DOHH2 (cell line): ENCODE measurements around the gene ADGRG2.

ENCODE experiments used
- H3F3A ChIP-seq: fragments of 200-600 bp; sonication (generic), shearing (Covaris generic); 2 replicates; pipeline ENCODE4 v1.6.0; 2016; ENCODE audit warnings: antibody characterized with exemption, mild to moderate bottlenecking; ENCODE audit not compliant: control insufficient read depth, insufficient read depth
- H3K27ac ChIP-seq: fragments of 200-600 bp; sonication (generic); 2 replicates; pipeline ENCODE4 v1.5.1; 2014; ENCODE audit warnings: low read depth, mild to moderate bottlenecking, low read length, moderate library complexity
- H3K27me3 ChIP-seq: fragments of 200-600 bp; sonication (generic); 2 replicates; pipeline ENCODE4 v1.6.1; 2014; ENCODE audit warnings: mild to moderate bottlenecking, low read length, mixed read lengths; ENCODE audit not compliant: control insufficient read depth
- H3K36me3 ChIP-seq: fragments of 200-600 bp; sonication (generic); 2 replicates; pipeline ENCODE4 v1.6.1; 2014; ENCODE audit warnings: mild to moderate bottlenecking, low read length, moderate library complexity, mixed read lengths; ENCODE audit not compliant: control insufficient read depth
- H3K4me1 ChIP-seq: fragments of 200-600 bp; sonication (generic); 2 replicates; pipeline ENCODE4 v1.6.1; 2014; ENCODE audit warnings: mild to moderate bottlenecking, low read length, mixed read lengths; ENCODE audit not compliant: control insufficient read depth
- H3K4me2 ChIP-seq: fragments of 200-600 bp; sonication (generic); 2 replicates; pipeline ENCODE4 v1.6.0; 2014; ENCODE audit warnings: mild to moderate bottlenecking, low read length, moderate library complexity
- H3K4me3 ChIP-seq: fragments of 200-600 bp; sonication (generic); 2 replicates; pipeline ENCODE4 v1.5.1; 2014; ENCODE audit warnings: mild to moderate bottlenecking, low read length, mixed read lengths
- H3K79me2 ChIP-seq: fragments of 200-600 bp; sonication (generic); 2 replicates; pipeline ENCODE4 v1.6.1; 2014; ENCODE audit warnings: mild to moderate bottlenecking, low read length, mixed read lengths; ENCODE audit not compliant: control insufficient read depth
- H3K9me2 ChIP-seq: fragments of 200-600 bp; sonication (generic); replicated peaks from 2 replicates; pipeline ENCODE4 v1.6.1; 2014; ENCODE audit warnings: mild to moderate bottlenecking, low read length, mixed read lengths; ENCODE audit not compliant: control insufficient read depth
- H3K9me3 ChIP-seq: fragments of 200-600 bp; sonication (generic); 2 replicates; pipeline ENCODE4 v1.6.1; 2014; ENCODE audit warnings: antibody characterized with exemption, low read length, mixed read lengths; ENCODE audit not compliant: control insufficient read depth, insufficient read depth
- H4K20me1 ChIP-seq: fragments of 200-600 bp; sonication (generic); 2 replicates; pipeline ENCODE4 v1.6.0; 2014; ENCODE audit warnings: low read depth, mild to moderate bottlenecking, antibody characterized with exemption, low read length, moderate library complexity; ENCODE audit not compliant: control insufficient read depth, insufficient read depth
- CTCF ChIP-seq: fragments of 200-600 bp; sonication (generic); IDR thresholded peaks from one replicate; pipeline ENCODE4 v1.5.1; 2014; ENCODE audit warnings: antibody characterized with exemption, mild to moderate bottlenecking, low read depth, low read length; ENCODE audit not compliant: poor library complexity, severe bottlenecking
- EZH2phosphoT487 ChIP-seq: fragments of 200-600 bp; sonication (generic); IDR thresholded peaks from 2 replicates; pipeline ENCODE4 v1.6.1; 2017; ENCODE audit warnings: borderline replicate concordance, mild to moderate bottlenecking, antibody characterized with exemption, low read length, moderate library complexity, mixed read lengths

ADGRG2 gene

GRCh38 chrX:19121898-19122640 lies at the start of gene ADGRG2:
Gene ADGRG2 (minus strand): TSS chrX:19122468. CDS start chrX:19068834, 53,634 bp downstream.
- TF ChIP-seq CTCF, result no peak
- no peak for TF ChIP-seq EZH2phosphoT487
- Histone ChIP-seq H3K4me2 (no peak within 1 kb of the TSS), H4K20me1 (no peaks in the 10 kb centered on the region), H3K27me3 (no peaks in the 10 kb centered on the region), H3K36me3 (no peaks in the 10 kb centered on the region), H3K27ac (no peak within 1 kb of the TSS), H3K4me1 (no peaks in the 10 kb centered on the region), H3K9me2 (no peaks in the 10 kb centered on the region), H3K4me3 (no peak within 1 kb of the TSS), H3K9me3 (no peaks in the 10 kb centered on the region), H3K79me2 (no peaks in the 10 kb centered on the region), H3F3A (no peaks in the 10 kb centered on the region)

- no peak overlapping the region for H3K4me2 ChIP-seq
- no peaks in the 10 kb centered on the region for H3K4me1 ChIP-seq
- no peaks in the 10 kb centered on the region for H3K79me2 ChIP-seq
- no peaks in the 10 kb centered on the region for H3K27me3 ChIP-seq
- no peaks in the 10 kb centered on the region for H3F3A ChIP-seq
- H4K20me1 ChIP-seq, result no peaks in the 10 kb centered on the region
- no peaks in the 10 kb centered on the region for H3K9me2 ChIP-seq
- no peaks in the 10 kb centered on the region for H3K36me3 ChIP-seq
- H3K27ac ChIP-seq, result no peak overlapping the region
- TF ChIP-seq CTCF (no peak), EZH2phosphoT487 (no peak)
- no peak overlapping the region for H3K4me3 ChIP-seq
- H3K9me3 ChIP-seq, result no peaks in the 10 kb centered on the region
Observed at GRCh38 chrX:19168609-19169008, 46.3 kb upstream of the ADGRG2 start.

GRCh38 chrX:19162851-19163250 lies 40.6 kb upstream of the ADGRG2 start:
- no peaks in the 10 kb centered on the region for H3K36me3 ChIP-seq
- H3K27me3 ChIP-seq, result no peaks in the 10 kb centered on the region
- H3K4me2 ChIP-seq, result no peak overlapping the region
- no peaks in the 10 kb centered on the region for H3K9me2 ChIP-seq
- no peaks in the 10 kb centered on the region for H3K9me3 ChIP-seq
- no peaks in the 10 kb centered on the region for H3K79me2 ChIP-seq
- no peak overlapping the region for H3K4me3 ChIP-seq
- no peaks in the 10 kb centered on the region for H4K20me1 ChIP-seq
- no peak for TF ChIP-seq EZH2phosphoT487
- no peak overlapping the region for H3K27ac ChIP-seq
- H3F3A ChIP-seq, result no peaks in the 10 kb centered on the region
- no peaks in the 10 kb centered on the region for H3K4me1 ChIP-seq

- no peaks in the 10 kb centered on the region for H4K20me1 ChIP-seq
- H3F3A ChIP-seq, result no peaks in the 10 kb centered on the region
- no peak overlapping the region for H3K4me3 ChIP-seq
- no peak overlapping the region for H3K27ac ChIP-seq
- no peaks in the 10 kb centered on the region for H3K27me3 ChIP-seq
- H3K9me3 ChIP-seq, result no peaks in the 10 kb centered on the region
- no peaks in the 10 kb centered on the region for H3K79me2 ChIP-seq
- no peaks in the 10 kb centered on the region for H3K9me2 ChIP-seq
- H3K4me1 ChIP-seq, result no peaks in the 10 kb centered on the region
- TF ChIP-seq CTCF (no peak), EZH2phosphoT487 (no peak)
- H3K36me3 ChIP-seq, result no peaks in the 10 kb centered on the region
- H3K4me2 ChIP-seq, result no peak overlapping the region
Observed at GRCh38 chrX:19156186-19156585, 33.9 kb upstream of the ADGRG2 start.
